HTR-8/SVneo (cell line): Measurements from ENCODE around the gene NOTCH2.

Experiments used
- DNase-seq: peaks from one replicate; pipeline ENCODE4 v3.0.0; 2011; ENCODE audit warnings: low spot score, mixed read lengths; ENCODE audit not compliant: insufficient read length
- FAIRE-seq: peaks from 2 replicates; lab custom pipeline; 2011; peaks lifted over from hg19 to GRCh38; lab: Jason Lieb, UNC

Gene NOTCH2

GRCh38 chr1:119888476-119888875 is 181.0 kb downstream of the NOTCH2 start:
- DNase-seq (no peak), FAIRE-seq (no peak)

GRCh38 chr1:119887427-119887826 is 182.0 kb downstream of the NOTCH2 start:
- DNase-seq: no peak
- no peak for FAIRE-seq

GRCh38 chr1:119885903-119886783 is 183.3 kb downstream of the NOTCH2 start:
- peak; percentile 26 for DNase-seq
- FAIRE-seq: no peak

- FAIRE-seq (no peak), DNase-seq (no peak)
Observed at GRCh38 chr1:119884711-119885110, 184.8 kb downstream of the NOTCH2 start.

- no peak for DNase-seq
- FAIRE-seq: no peak
Observed at GRCh38 chr1:119883826-119884225, 185.6 kb downstream of the NOTCH2 start.

GRCh38 chr1:119882132-119883049 is 187.1 kb downstream of the NOTCH2 start:
- DNase-seq: no peak
- FAIRE-seq: no peak

- DNase-seq: no peak
Observed at GRCh38 chr1:119879510-119880434, 189.7 kb downstream of the NOTCH2 start.

GRCh38 chr1:119878171-119878570 is 191.3 kb downstream of the NOTCH2 start:
- DNase-seq: no peak
- FAIRE-seq: no peak

More at GRCh38 chr1:119879510-119880434, 189.7 kb downstream of the NOTCH2 start:
- no peak for FAIRE-seq

- FAIRE-seq (no peak), DNase-seq (no peak)
Observed at GRCh38 chr1:119874186-119874585, 195.3 kb downstream of the NOTCH2 start.

- no peak for FAIRE-seq
- DNase-seq: no peak
Observed at GRCh38 chr1:119873135-119874015, 196.1 kb downstream of the NOTCH2 start.

GRCh38 chr1:119871881-119872280 is 197.6 kb downstream of the NOTCH2 start:
- DNase-seq (no peak), FAIRE-seq (no peak)

- no peak for FAIRE-seq
- DNase-seq: peak; percentile 57
Observed at GRCh38 chr1:119870917-119871596, 198.4 kb downstream of the NOTCH2 start.

- FAIRE-seq (no peak), DNase-seq (no peak)
Observed at GRCh38 chr1:119869995-119870394, 199.5 kb downstream of the NOTCH2 start.

- FAIRE-seq (no peak), DNase-seq (no peak)
Observed at GRCh38 chr1:119868176-119868575, 201.3 kb downstream of the NOTCH2 start.

- FAIRE-seq: no peak
- no peak for DNase-seq
Observed at GRCh38 chr1:119866451-119866850, 203.0 kb downstream of the NOTCH2 start.

GRCh38 chr1:119865627-119866026 is 203.8 kb downstream of the NOTCH2 start:
- no peak for DNase-seq
- FAIRE-seq: no peak

GRCh38 chr1:119862276-119862675 is 207.2 kb downstream of the NOTCH2 start:
- FAIRE-seq: no peak
- DNase-seq: no peak
